ENCODE measurements around the gene MRPS5.
"Not testable (repeated sequence)": the region's sequence is repeated elsewhere in the genome, so short reads cannot be mapped to it uniquely, and the experiment has no call there.

Gene MRPS5

DNA sequence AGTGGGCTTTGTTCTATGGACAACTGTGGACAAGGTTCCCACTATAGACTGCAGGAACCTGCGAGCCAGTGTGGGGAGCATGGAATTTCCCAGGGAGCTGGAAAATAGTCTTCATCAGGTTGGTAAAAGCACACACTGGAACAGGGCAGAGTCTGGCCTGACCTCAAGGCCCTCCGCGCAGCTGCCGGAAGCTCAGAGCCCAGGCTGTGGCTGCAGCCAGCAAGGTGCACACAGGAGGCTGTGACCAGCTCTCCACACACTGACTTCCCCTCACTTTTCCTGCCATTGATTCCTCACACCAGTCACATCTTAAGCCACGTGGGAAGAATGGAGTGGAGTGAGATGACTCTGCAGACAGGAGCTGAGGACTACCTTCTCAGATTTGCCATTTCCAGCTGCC lies 77.0 kb downstream of the MRPS5 start:
- no peak for DNase-seq

- no peak for DNase-seq
Observed at GRCh38 chr2:95043300-95044093, 78.1 kb downstream of the MRPS5 start.

GRCh38 chr2:95042472-95043271 lies 78.9 kb downstream of the MRPS5 start:
- no peak for DNase-seq

DNA sequence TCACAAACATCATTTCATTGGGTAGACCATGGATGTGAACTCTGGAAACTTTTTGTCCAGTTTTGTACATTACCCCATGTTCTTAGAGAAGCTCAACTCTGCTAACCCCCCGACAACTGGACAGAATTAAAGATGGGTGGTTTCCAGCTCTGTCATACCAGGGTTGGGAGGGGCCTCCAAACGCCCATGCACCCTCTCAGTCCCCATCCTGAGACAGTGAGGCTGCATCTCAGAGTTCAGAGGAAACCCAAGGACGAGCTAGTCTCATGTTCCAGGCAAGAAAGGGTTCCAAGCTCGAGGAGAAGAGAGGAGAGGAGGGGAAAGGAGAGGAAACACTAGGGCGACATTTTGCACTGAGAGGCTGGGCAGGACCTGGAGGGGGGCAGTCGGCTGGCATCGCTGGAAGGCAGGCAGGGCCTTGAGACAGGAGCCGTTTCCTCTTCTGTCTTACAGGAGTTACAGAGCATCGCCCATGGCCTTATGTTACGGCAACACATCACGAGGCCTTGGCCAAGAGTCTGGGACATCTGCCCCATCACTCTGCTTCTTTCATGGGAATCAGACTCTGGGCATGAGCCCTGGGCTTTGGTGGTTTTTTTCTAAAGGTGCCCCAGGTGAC lies 79.7 kb downstream of the MRPS5 start:
- DNase-seq, result no peak

DNA sequence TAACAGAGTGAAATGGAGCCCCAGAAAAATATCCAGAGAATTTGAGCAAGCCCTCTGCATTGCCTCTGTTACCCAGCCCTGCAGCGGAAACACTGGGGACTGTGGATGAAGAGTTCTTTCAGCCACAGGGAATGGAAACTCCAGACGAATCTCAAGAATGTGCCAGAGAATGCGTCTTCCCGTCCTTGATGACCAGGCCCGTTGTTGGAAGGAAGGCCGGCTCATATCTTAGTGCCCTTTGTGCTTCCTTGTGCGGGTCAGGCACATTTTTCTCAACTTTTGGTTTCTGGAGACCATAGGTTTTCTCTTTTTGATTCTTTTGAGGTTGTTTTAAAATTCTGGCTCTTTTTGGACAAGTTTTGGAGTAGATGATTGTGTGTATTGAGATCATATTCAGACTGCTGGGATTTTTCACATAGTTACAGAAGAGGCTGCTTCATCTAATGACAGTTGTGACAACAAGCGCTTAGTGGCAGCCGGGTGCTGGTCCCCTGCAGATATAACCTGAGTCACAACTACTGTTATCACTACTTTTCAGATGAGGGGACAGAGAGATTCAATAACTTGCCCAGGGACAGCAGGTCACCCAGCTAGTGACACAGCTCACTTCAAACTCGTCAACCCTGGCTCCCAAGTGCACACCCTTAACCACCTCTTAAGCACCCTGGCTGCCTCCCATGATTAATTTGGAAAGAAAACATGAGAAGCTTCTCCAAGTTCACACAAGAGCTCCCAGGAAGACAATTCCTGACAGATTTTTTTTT lies 80.4 kb downstream of the MRPS5 start:
- DNase-seq, result no peak

- no peak for DNase-seq
Observed at GRCh38 chr2:95040426-95040825, 81.2 kb downstream of the MRPS5 start.

- no peak for DNase-seq
Observed at GRCh38 chr2:95039978-95040377, 81.6 kb downstream of the MRPS5 start.

- no peak for DNase-seq
Observed at GRCh38 chr2:95039363-95039762, 82.2 kb downstream of the MRPS5 start.

DNA sequence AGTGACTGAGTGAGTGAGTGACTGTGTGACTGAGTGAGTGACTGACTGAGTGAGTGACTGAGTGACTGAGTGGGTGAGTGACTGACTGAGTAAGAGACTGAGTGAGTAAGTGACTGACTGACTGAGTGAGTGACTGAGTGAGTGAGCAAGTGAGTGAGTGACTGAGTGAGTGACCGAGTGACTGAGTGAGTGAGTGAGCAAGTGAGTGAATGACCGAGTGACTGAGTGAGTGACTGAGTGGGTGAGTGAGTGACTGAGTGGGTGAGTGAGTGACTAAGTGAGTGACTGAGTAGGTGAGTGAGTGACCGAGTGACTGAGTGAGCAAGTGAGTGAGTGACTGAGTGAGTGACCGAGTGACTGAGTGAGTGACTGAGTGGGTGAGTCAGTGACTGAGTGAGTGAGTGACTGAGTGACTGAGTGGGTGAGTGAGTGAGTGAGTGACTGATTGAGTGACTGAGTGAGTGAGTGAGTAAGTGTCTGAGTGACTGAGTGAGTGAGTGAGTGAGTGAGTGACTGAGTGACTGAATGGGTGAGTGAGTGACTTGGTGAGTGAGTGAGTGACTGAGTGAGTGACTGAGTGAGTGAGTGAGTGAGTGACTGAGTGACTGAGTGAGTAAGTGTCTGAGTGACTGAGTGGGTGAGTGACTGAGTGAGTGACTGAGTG lies 82.8 kb downstream of the MRPS5 start:
- DNase-seq, result no peak

GRCh38 chr2:95037841-95038585 lies 83.6 kb downstream of the MRPS5 start:
- DNase-seq, result not testable (repeated sequence)

- no peak for DNase-seq
Observed at GRCh38 chr2:95037384-95037839, 84.2 kb downstream of the MRPS5 start.

- no peak for DNase-seq
Observed at GRCh38 chr2:95036596-95037383, 84.8 kb downstream of the MRPS5 start.

Data from effector CD8-positive, alpha-beta T cell (primary cell).